GM13977 (cell line): Measurements from ENCODE around the gene UMAD1.

Experiments
- DNase-seq: peaks from one replicate; pipeline ENCODE4 v3.0.0; 2012; ENCODE audit warnings: low spot score
- in situ Hi-C: fragments of 300-500 bp; cut with MboI; formaldehyde crosslinking; loops from one replicate; pipeline ENCODE4 v1.12.0; 2022; ENCODE audit warnings: low sequenced_read_pairs, low pct_unique_long_range_greater_than_20kb, mixed read lengths, inconsistent platforms; ENCODE audit not compliant: unreplicated experiment
- TF ChIP-seq, protein P1 (sequence below): IDR thresholded peaks from 2 replicates; pipeline ENCODE4 v1.5.1; 2012; ENCODE audit warnings: mild to moderate bottlenecking, control low read depth; ENCODE audit not compliant: insufficient read depth; ENCODE audit errors: extremely low read depth, missing control alignments

The UMAD1 gene

GRCh38 chr7:7720750-7721621 lies 80.4 kb downstream of the UMAD1 start:
- in situ Hi-C loops, result no loop called here
- TF ChIP-seq, protein P1, sequence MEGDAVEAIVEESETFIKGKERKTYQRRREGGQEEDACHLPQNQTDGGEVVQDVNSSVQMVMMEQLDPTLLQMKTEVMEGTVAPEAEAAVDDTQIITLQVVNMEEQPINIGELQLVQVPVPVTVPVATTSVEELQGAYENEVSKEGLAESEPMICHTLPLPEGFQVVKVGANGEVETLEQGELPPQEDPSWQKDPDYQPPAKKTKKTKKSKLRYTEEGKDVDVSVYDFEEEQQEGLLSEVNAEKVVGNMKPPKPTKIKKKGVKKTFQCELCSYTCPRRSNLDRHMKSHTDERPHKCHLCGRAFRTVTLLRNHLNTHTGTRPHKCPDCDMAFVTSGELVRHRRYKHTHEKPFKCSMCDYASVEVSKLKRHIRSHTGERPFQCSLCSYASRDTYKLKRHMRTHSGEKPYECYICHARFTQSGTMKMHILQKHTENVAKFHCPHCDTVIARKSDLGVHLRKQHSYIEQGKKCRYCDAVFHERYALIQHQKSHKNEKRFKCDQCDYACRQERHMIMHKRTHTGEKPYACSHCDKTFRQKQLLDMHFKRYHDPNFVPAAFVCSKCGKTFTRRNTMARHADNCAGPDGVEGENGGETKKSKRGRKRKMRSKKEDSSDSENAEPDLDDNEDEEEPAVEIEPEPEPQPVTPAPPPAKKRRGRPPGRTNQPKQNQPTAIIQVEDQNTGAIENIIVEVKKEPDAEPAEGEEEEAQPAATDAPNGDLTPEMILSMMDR, result no peak
- DNase-seq, result no peak

DNA sequence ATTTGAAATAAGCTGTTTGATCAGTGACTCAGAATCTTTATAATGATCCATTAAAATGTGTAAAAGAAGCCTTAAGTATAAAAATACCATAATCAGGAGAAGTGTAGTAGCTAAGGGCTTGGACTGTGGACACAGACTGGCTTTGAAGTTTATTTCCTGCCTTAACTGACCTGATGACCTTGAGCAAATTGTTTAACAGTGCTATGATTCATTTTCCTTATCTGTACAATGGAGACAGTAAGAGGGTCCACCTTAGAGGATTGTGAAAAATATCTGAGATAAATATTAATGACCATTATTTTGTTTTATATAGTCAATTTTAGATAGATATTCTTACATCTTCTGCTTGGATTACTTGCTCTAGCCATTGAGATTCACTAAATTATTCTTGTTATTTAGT lies 91.2 kb downstream of the UMAD1 start:
- in situ Hi-C loops, result no loop called here
- TF ChIP-seq, protein P1, result no peak
- DNase-seq, result no peak

GRCh38 chr7:7732621-7733281 lies 92.2 kb downstream of the UMAD1 start:
- no peak for DNase-seq
- TF ChIP-seq, protein P1, result no peak
- in situ Hi-C loops, result no loop called here

DNA sequence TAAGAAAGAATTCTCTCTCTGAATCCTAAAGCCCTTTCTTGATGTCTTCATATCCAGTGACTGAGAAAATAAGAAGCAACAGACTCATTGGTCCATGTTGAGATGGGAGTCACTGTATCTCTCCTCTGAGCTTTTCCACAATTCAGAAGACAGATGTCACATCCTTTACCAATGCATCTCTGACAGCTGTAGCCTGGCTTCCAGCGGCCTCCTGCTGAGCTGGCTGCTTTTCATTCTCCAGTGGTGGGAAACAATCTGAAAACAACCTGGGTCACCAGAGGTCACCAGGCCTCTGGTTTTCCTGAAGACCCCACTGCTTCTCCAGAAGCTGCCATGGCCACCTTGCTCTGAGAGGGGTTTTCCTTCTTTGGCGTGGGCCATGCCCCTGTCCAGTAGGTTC lies 96.1 kb downstream of the UMAD1 start:
- TF ChIP-seq, protein P1, result no peak
- no peak for DNase-seq
- in situ Hi-C loops, result no loop called here

DNA sequence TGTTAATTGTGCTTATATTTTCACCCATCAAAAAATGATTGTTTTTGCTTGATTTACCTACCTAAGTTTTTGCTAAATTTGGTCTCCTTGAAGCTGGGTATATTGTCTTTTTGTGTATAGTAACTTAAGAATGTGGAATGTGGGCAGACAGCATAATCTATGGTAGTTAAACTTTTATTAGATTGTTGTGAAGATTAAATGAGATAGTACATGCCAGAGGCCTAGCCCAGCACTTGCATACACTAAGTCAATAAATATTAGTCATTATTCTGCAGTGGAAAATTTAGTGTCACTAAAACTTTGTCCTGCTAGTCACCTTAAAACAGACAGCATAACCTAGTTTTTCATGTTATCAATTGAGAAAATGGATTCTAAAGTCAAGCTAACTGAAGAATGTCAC lies 97.1 kb downstream of the UMAD1 start:
- TF ChIP-seq, protein P1, result no peak

GRCh38 chr7:7738177-7738576 lies 97.6 kb downstream of the UMAD1 start:
- TF ChIP-seq, protein P1, result no peak
- in situ Hi-C loops, result no loop called here
- DNase-seq, result no peak

More for the DNA sequence above, 97.1 kb downstream of the UMAD1 start:
- in situ Hi-C loops, result no loop called here
- DNase-seq, result no peak
